Mesendoderm (in vitro differentiated cells): ENCODE results near the gene SDCCAG8.

Experiments used
- small RNA-seq: library from polyadenylated mRNA; stranded (forward); fragments of <200 nt; extraction: miRNeasy Mini kit (QIAGEN cat#:217004); gene quantifications from one replicate; pipeline ENCODE3, GENCODE V24; 2013; ENCODE audit not compliant: insufficient read depth

SDCCAG8 gene

Small RNAs within 50 kb of the gene (small RNA-seq; reads per million reads assigned to genes)
- 105 reads per million, percentile 96 among the genes with 10 or more reads in this experiment for gene MIR4677
